NCI-H2171 treated with DMSO at 0.1 percent for 48 hours (cell line): ENCODE data around the gene DTX1.
A peak's percentile ranks its signal among the peaks of the same experiment; 100 is the strongest.

Source experiments
- DNase-seq: peaks from one replicate; lab custom pipeline; 2025; lab: John Stamatoyannopoulos, UW

DTX1 gene

GRCh38 chr12:113055594-113056380, 743 bp upstream of the DTX1 start:
- DNase-seq, result no peak

DNA sequence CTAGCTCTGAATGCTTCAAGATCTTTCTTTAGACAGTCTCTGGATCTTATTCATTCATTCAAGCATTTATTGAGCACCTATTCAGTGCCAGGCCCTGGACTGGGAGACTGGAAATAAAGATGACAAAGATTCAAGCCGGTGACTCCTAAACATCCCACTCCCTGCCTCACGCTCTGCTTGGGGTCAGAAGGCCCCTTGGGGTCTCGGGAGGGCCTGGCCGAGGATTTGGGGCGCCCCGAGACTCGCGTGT, 224 bp upstream of the DTX1 start:
- no peak for DNase-seq

DNA sequence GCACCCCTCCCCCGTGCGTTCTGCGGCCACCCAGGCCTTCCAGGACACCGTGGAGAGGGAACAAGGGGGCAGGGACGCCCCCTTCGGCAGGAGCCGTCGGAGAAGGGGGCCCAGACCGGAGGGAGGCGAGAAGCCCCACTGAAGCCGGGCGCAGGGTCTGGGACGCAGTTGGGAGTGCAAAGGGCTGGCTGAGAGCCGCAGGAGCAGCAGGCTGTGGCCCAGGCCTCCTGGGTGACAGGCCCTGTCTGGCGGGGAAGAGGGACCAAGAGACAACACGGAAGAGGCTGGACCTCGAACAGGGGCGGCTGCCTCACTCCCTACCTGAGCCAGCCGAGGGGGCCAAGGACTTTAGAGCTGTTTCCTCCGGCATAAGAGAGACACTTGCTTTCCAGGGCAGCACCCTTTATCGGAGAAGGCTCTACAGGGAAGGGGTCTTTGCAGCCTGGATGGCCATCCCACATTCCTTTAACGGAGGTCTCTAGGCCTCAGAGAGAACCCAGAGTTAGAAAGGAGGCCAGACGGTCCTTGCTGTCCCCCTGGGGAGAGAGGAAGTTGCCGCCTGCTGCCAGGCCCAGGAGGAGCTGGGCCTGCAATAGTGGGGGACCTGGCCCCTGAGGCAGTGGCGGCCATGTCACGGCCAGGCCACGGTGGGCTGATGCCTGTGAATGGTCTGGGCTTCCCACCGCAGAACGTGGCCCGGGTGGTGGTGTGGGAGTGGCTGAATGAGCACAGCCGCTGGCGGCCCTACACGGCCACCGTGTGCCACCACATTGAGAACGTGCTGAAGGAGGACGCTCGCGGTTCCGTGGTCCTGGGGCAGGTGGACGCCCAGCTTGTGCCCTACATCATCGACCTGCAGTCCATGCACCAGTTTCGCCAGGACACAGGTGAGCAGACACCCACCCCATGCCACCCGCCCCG, 1.3 kb downstream of the DTX1 start:
- no peak for DNase-seq

- DNase-seq, result no peak
These were observed 2.0 kb downstream of the DTX1 start for GRCh38 chr12:113058553-113058952.

- DNase-seq, result no peak
These were observed 2.6 kb downstream of the DTX1 start for GRCh38 chr12:113059071-113059595.

DNA sequence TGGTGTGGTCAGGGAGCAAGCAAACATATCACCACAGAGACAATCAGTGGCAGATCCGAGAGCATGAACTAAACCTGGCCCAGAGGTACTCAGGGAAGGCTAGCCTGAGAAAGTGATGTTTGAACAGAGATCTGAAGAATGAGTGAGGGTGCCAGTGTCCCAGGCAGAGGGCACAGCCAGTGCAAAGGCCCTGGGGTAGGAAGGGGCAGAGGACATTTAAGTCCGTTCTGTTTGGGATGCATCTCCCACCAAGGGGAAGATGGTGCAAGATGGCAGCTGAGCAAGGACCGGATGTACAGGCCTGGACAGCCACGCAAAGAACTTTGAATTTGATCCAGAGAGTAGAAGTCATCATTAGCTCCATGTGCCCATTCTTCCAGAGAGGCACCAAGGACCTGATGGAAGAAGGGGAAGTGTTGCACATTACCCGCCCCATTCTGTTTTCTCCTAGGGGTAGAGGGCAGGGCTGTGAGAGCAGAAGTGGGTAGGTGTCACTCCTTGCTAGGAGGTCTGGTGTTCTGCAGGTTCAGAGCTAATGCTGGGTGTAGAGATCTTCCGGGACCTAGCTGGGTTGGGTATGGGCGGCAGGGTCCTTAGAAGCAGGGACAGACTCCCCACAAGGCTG, 3.9 kb downstream of the DTX1 start:
- DNase-seq, result no peak

GRCh38 chr12:113061061-113061694, 4.6 kb downstream of the DTX1 start:
- peak; percentile 54 for DNase-seq

GRCh38 chr12:113062502-113063395, 6.2 kb downstream of the DTX1 start:
- DNase-seq, result peak; percentile 25

DNA sequence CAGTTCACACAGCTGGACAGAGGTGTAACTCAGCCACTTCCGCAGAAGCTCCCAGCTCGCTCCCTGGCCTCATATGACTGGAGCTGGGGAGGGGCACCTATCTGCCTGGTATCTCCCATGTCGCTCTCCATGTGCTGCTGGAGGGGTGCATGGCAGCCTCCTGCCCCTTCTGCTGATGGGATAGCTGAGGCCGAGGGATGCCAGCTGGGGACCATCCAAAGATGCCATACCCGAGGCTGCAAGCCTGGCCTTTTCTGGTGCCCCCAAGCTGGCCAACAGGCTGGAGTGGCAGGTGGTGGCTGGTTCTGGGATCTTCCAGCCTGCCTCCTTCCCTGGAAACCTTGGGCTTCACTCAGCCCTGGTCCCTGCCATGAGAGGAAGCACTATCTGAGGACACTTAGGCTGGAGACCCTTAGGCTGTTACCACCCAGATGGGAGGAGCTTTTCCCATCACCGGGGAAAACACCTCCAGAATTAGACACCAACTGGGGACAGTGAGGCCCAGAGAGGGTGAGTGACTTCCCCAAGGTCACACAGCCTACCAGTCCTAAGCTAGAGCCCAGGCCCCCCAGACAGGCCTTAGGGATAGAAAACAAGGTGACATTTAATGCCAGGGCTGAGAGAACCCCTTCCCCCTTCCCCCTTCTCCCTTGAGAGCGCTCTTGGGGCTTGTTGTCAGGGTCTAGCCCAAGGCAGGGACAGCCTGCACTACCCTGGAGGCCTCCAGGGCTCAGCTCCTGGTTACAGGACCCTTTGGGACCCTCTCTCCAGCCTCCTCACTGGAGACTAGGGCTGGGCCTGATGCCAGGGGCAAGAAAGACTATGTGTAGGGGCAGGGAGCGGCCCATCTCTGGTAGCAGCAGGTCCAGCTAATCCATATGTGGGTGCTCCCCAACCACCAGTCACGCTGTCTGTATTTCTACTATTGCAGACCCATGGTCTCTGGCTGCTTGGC, 7.1 kb downstream of the DTX1 start:
- DNase-seq, result no peak

GRCh38 chr12:113064395-113065125, 8.0 kb downstream of the DTX1 start:
- DNase-seq, result peak; percentile 92

GRCh38 chr12:113065126-113066007, 8.8 kb downstream of the DTX1 start:
- DNase-seq, result peak; percentile 64

DNA sequence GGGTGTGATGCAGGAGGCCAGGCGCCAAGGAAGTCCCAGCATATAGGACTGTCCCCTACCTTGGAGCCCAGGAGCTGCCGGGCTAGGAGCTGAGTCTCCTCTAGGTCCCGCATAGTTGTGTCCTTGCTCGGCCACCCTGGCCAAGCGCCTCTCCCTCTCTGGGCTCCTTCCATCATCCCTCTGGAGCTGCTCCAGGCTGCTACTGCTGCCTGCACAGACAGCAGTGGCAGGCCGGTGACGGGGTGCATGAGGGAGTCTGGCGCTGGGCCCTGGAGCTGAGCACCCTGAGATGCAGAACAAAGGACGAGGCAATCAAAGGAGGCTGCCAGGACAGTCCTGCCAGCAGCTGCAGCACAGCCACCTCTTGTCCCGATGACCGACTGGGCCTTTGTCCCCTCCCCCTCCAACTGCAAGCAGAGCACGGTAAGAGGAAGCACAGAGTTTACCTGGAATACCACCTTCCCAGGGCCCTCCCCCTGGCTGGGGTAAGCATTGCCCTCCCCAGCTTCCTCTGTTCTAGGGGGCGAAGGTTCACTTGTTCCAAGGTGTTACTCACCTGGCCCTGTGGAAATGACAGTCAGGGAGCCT, 10.4 kb downstream of the DTX1 start:
- DNase-seq, result no peak

GRCh38 chr12:113067987-113068935, 11.7 kb downstream of the DTX1 start:
- peak; percentile 39 for DNase-seq

DNA sequence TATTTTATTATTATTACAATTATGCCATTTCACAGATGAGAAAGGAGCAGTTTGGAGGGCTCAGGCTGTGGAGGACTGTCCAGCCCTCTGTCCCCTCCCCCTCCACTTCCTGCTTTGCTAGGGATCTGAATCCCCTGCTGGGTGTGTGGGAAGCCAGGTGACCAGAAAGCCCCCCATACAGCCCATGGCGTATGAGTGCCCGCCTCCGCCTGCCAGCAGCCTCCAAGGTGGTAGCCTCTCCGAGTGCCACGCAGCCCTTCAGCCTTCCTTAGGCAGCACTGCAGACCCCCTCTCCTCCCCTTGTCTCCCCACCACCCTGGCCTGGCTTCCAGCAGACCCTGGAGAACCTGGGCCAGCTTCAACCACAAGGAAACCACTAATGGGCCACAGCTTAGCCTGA, 12.6 kb downstream of the DTX1 start:
- no peak for DNase-seq

DNA sequence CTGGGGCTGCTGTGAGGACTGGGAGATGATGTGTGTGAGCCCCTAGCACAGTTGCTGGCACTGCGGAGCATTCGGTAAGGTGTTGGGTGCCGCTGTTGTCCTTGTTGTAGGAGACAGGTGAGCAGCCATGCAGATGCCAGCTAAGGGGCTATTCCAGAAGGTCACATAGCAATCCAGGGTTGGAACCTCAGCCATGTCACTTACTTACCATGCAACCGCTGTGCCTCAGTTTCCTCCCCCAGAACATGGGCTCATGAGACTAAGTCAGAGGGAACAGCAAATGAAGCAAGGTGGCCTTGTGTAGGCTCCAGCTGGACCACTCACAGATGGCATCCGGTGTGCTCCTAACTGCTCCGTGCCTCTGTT, 13.2 kb downstream of the DTX1 start:
- DNase-seq, result no peak

DNA sequence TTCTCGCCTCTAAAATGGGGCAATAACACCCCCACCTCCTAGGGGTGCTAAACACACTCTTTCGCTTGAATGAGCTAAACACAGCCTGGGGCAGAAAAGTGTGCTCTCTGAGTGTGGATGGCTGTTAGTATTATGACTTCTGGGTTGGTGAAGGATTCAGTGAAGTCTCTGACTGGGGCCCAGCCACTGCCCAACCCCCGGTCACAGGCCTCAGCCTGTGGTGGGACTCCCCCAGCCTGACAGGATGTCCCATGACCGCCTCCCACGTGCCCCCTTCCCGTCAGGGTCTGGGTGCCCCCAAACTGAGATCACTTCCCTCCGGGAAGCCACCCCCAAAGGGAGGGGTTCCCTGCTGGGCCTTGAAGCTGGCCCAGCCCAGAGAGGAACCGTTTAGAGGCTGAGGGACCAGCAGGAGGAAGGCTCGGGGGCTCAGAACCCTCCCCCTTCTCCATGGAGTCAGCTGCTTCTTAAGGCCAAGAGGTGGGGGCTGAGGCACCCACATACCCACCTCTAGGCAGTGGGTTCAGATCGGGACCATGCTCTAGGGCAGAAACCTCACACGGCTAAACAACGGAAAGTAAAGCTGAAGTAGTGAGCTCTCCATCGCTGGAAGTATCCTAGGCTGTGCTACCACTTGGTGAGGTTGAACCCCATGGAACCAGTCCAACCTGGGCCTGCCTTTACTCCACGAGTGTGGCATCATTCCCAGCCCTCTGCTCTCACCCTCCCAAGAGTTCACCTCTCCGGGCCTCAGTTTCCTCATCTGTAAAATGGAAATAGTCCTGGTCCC, 13.8 kb downstream of the DTX1 start:
- no peak for DNase-seq
